Measurements from ENCODE around the gene TTC31.
"Not testable (repeated sequence)": the region's sequence is repeated elsewhere in the genome, so short reads cannot be mapped to it uniquely, and the experiment has no call there.

The TTC31 gene

DNA sequence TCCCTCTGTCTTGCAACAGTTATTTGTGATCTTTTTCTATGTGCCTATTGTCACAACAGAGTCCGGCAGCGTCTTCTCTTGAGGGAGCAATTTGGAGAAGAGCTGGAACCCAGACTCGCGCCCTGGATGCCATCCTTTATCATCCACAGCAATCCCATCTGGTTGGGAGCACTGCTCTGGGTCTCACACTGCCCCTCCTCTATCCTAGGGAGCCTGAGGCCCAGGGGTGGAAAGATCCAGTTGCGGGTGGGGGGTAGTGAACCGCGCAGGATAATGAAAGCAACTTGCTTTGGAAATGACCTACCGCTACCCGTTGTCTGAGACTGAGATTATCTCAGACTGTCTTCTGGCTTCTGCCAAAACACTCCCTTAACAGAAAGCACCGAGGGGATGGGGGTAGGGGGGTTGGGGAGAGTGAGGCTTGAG lies 23.9 kb upstream of the TTC31 start:
- TF ChIP-seq, protein P1, sequence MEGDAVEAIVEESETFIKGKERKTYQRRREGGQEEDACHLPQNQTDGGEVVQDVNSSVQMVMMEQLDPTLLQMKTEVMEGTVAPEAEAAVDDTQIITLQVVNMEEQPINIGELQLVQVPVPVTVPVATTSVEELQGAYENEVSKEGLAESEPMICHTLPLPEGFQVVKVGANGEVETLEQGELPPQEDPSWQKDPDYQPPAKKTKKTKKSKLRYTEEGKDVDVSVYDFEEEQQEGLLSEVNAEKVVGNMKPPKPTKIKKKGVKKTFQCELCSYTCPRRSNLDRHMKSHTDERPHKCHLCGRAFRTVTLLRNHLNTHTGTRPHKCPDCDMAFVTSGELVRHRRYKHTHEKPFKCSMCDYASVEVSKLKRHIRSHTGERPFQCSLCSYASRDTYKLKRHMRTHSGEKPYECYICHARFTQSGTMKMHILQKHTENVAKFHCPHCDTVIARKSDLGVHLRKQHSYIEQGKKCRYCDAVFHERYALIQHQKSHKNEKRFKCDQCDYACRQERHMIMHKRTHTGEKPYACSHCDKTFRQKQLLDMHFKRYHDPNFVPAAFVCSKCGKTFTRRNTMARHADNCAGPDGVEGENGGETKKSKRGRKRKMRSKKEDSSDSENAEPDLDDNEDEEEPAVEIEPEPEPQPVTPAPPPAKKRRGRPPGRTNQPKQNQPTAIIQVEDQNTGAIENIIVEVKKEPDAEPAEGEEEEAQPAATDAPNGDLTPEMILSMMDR (IDR thresholded peaks at IDR 0.05; ENCODE audit: insufficient read depth, low read depth, low read length, missing control alignments), result no peak
- H3K4me3 ChIP-seq (ENCODE audit: low read depth, low read length), result peak overlapping the region; percentile 100
- DNase-seq (ENCODE audit: low read depth), result peak; percentile 38

DNA sequence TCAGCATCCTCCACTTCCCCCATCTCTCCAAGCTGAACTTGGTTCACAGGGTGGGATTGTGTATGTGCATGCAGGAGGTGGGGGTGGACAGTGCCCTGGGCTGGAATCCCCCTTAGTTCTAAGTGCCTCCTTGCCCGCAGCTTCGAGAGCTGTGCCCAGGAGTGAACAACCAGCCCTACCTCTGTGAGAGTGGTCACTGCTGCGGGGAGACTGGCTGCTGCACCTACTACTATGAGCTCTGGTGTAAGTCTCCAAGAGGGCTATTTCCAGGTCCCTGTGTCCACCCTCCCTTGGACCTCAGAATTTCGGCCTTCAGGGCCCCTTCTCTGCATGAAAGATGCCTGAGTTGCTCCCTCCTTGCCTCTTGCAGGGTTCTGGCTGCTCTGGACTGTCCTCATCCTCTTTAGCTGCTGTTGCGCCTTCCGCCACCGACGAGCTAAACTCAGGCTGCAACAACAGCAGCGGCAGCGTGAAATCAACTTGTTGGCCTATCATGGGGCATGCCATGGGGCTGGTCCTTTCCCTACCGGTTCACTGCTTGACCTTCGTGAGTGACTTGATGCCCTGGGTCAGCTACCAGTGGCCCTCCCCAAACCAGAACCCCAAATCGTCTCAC lies 23.3 kb upstream of the TTC31 start:
- H3K4me3 ChIP-seq (ENCODE audit: low read depth, low read length), result peak overlapping the region; percentile 100
- DNase-seq (ENCODE audit: low read depth), result not testable (repeated sequence)

DNA sequence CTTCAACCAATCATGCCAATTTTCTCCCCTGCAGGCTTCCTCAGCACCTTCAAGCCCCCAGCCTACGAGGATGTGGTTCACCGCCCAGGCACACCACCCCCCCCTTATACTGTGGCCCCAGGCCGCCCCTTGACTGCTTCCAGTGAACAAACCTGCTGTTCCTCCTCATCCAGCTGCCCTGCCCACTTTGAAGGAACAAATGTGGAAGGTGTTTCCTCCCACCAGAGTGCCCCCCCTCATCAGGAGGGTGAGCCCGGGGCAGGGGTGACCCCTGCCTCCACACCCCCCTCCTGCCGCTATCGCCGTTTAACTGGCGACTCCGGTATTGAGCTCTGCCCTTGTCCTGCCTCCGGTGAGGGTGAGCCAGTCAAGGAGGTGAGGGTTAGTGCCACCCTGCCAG lies 22.7 kb upstream of the TTC31 start:
- DNase-seq (ENCODE audit: low read depth); H3K4me3 ChIP-seq (ENCODE audit: low read depth, low read length): not testable (repeated sequence)

DNA sequence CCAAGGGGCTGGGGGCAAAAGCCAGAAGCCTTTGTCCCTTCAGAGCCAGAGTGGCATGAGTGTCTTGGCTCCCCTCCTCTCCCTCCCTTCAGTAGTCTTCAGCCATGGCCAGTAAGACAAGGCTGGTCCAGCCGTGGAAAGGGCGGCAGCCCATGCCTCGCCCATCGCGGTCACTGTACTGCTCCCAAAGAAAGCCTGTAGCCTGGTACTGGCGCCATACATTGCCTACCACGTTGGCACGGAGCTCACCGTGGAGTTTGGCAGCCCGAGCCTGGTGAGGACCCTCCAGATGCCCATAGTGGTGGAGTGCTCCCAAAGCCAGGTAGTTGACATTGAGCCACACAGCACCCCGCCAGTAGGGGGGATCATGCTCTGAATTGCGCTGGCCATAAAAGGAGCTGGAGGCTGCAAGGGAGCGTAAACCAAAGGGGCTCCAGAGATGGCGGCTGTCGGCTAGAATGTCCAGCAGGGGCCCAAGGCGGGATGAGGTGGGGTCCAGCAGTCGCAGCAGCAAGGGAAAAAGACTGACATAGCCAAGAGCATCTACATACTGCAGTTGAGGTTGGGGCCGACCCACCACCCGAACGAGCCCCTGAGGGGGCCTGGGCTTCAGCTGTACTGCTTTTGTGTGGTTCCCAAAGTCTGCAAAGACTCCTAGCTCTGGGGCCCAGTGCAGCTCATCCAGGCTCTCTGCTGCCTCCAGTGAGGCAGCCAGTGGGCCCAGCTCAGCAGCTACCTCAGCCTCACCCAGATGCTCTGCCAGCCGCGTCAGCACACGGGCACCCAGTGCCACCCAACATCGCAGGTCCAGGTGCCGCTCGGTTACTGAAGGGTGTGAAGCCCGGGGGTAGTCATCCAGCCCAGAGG lies 21.5 kb upstream of the TTC31 start:
- no peak overlapping the region for H3K4me3 ChIP-seq (ENCODE audit: low read depth, low read length)
- DNase-seq (ENCODE audit: low read depth), result no peak
- TF ChIP-seq, protein P1 (IDR thresholded peaks at IDR 0.05; ENCODE audit: insufficient read depth, low read depth, low read length, missing control alignments), result peak; percentile 17

DNA sequence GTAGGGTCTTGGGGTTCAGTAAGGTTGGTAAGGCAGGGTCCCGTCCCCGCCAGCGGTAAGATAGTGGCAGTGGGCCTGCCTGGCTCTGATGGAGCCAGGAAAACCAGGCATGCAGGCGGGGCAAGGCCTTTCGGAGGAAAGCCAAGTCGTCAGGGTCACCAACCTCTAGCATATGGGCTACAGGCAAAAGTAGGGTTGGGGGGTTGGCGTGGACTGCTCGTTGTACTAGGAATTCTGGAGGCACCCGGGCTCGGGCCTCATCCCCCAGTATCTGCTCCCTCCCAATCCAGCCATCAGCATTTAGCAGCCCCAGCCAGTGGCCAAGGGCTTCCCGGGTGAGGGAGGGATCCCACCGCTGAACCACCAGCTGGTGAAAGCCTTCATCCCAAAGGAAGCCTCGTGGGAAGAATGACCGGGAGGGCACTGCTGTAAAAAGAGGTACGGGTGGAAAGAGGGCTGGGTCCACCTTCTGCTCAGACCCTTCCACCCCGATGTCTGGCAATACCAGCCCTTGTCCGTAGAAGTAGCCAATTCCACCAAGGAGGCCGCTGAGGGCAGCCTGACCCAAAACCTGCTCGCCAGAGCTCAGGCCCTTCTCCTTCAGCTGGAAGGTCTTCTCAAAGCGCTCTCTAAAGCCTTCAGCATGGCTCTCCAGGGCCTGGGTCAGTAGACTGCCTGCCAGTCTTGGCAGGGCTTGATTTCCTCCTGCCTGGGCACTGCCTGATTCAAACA lies 20.7 kb upstream of the TTC31 start:
- H3K4me3 ChIP-seq (ENCODE audit: low read depth, low read length), result no peak overlapping the region
- TF ChIP-seq, protein P1 (IDR thresholded peaks at IDR 0.05; ENCODE audit: insufficient read depth, low read depth, low read length, missing control alignments), result no peak
- DNase-seq (ENCODE audit: low read depth), result no peak

DNA sequence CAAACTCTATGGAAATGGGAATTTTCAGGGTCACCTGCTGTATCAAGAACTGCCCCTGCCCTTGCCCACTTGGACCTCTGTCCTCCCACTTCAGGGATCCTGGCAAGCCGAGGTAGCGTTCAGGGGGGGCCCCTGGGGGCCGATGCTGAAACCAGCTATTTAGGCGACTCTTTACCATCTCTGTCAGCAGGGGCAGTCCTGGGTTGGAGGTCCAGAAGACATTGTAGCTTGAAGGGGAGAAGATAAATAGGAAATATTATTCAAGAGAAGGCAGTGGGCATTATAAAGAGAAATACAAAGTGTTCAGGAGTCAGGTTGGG lies 20.1 kb upstream of the TTC31 start:
- no peak overlapping the region for H3K4me3 ChIP-seq (ENCODE audit: low read depth, low read length)
- TF ChIP-seq, protein P1 (IDR thresholded peaks at IDR 0.05; ENCODE audit: insufficient read depth, low read depth, low read length, missing control alignments), result no peak
- DNase-seq (ENCODE audit: low read depth), result no peak

DNA sequence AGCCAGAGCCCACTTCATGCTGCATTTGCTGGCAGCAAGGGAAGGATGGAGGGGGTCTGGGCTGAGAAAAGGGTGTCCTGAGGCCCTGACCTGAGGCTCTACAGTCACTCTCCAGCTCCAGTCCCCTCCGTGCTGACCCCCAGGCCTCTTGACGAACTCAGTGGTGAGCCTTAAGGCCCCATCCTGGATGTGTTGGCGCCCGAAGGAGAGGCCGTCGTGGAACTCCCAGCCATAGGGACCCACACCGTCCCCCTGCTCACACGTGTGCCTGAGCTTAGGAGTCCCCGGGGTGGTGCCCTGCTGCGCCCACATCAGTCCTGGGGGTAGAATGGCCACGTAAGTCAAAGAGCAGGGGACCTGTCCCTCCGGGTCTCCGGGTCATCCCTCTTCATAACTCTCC lies 18.5 kb upstream of the TTC31 start:
- no peak for DNase-seq (ENCODE audit: low read depth)
- TF ChIP-seq, protein P1 (IDR thresholded peaks at IDR 0.05; ENCODE audit: insufficient read depth, low read depth, low read length, missing control alignments), result no peak
- peak overlapping the region; percentile 95 for H3K4me3 ChIP-seq (ENCODE audit: low read depth, low read length)

DNA sequence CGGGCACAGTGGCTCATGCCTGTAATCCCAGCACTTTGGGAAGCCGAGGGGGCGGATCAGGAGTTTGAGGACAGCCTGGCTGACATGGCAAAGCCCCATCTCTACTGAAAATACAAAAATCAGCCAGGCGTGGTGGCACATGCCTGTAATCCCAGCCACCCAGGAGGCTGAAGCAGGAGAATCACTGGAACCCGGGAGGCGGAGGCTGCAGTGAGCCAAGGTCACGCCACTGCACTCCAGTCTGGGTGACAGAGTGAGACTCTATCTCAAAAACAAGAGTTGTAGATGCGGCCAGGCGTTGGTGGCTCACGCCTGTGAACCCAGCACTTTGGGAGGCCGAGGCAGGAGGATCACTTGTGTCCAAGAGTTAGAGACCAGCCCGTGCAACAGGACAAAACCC lies 12.1 kb upstream of the TTC31 start:
- DNase-seq (ENCODE audit: low read depth); H3K4me3 ChIP-seq (ENCODE audit: low read depth, low read length): not testable (repeated sequence)
